ENCODE results near the gene TIMM50. TPM values are rescaled to one million over a fixed set of nuclear protein-coding genes. Genes with fewer than 3 reads are reported as not detected.

Gene TIMM50
- total RNA-seq, 1 donor from 2014 or later = 256 TPM

DNA sequence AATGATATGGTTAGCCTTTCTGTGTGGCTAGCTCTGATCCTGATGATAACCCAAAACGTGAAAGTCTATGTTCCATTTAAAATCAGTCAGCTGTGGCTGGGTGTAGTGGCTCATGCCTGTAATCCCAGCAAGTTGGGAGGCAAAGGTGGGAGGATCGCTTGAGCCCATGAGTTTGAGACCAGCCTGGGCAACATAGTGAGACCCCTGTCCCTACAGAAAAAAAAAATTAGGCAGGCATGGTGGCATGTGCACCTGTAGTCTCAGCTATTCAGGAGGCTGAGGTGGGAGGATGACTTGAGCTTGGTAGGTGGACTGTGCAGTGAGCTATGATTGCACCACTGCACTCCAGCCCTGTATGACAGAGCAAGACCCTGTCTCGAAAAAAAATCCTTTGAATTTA is 53.2 kb downstream of the TIMM50 start:
- H3K4me3 Mint-ChIP-seq (ENCODE audit: unreplicated experiment) = no peak overlapping the region
- H3K9me3 Mint-ChIP-seq (ENCODE audit: unreplicated experiment) = peaks cover 7% of the 10 kb centered on the region
- no peaks in the 10 kb centered on the region for H3K27me3 Mint-ChIP-seq (ENCODE audit: unreplicated experiment)
- peaks cover 6% of the 10 kb centered on the region for H3K4me1 Mint-ChIP-seq (ENCODE audit: low read depth, unreplicated experiment)
- TF ChIP-seq, protein P1, sequence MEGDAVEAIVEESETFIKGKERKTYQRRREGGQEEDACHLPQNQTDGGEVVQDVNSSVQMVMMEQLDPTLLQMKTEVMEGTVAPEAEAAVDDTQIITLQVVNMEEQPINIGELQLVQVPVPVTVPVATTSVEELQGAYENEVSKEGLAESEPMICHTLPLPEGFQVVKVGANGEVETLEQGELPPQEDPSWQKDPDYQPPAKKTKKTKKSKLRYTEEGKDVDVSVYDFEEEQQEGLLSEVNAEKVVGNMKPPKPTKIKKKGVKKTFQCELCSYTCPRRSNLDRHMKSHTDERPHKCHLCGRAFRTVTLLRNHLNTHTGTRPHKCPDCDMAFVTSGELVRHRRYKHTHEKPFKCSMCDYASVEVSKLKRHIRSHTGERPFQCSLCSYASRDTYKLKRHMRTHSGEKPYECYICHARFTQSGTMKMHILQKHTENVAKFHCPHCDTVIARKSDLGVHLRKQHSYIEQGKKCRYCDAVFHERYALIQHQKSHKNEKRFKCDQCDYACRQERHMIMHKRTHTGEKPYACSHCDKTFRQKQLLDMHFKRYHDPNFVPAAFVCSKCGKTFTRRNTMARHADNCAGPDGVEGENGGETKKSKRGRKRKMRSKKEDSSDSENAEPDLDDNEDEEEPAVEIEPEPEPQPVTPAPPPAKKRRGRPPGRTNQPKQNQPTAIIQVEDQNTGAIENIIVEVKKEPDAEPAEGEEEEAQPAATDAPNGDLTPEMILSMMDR (IDR thresholded peaks at IDR 0.05; ENCODE audit: partially characterized antibody, unreplicated experiment) = no peak
- DNase-seq = no peak
- no peak overlapping the region for H3K27ac Mint-ChIP-seq (ENCODE audit: unreplicated experiment)
- H3K36me3 Mint-ChIP-seq (ENCODE audit: unreplicated experiment) = no peaks in the 10 kb centered on the region

DNA sequence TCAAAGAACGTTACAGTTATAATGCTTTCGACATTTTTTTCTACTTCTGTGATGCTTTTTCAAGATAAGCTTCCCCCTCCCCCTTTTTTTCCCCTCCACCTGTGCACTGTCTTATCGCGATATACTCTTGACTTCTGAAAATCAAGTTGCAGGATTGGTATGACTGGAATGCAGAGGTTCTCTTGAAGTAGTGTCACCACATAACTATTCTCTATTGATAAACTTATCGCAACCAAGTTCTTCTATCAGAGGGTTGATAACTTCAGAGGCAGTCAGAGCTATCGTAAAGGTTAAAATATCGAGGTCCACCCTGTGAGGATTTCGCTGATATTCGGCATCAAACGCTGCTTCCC is 58.5 kb downstream of the TIMM50 start:
- H3K27me3 Mint-ChIP-seq (ENCODE audit: unreplicated experiment) = peaks cover 3% of the 10 kb centered on the region
- H3K4me1 Mint-ChIP-seq (ENCODE audit: low read depth, unreplicated experiment) = peaks cover 14% of the 10 kb centered on the region
- peak overlapping the region; percentile 96 for H3K4me3 Mint-ChIP-seq (ENCODE audit: unreplicated experiment)
- peak overlapping the region; percentile 82 for H3K27ac Mint-ChIP-seq (ENCODE audit: unreplicated experiment)
- H3K36me3 Mint-ChIP-seq (ENCODE audit: unreplicated experiment) = no peaks in the 10 kb centered on the region
- DNase-seq = no peak
- TF ChIP-seq, protein P1 (IDR thresholded peaks at IDR 0.05; ENCODE audit: partially characterized antibody, unreplicated experiment) = no peak
- peaks cover 9% of the 10 kb centered on the region for H3K9me3 Mint-ChIP-seq (ENCODE audit: unreplicated experiment)

DNA sequence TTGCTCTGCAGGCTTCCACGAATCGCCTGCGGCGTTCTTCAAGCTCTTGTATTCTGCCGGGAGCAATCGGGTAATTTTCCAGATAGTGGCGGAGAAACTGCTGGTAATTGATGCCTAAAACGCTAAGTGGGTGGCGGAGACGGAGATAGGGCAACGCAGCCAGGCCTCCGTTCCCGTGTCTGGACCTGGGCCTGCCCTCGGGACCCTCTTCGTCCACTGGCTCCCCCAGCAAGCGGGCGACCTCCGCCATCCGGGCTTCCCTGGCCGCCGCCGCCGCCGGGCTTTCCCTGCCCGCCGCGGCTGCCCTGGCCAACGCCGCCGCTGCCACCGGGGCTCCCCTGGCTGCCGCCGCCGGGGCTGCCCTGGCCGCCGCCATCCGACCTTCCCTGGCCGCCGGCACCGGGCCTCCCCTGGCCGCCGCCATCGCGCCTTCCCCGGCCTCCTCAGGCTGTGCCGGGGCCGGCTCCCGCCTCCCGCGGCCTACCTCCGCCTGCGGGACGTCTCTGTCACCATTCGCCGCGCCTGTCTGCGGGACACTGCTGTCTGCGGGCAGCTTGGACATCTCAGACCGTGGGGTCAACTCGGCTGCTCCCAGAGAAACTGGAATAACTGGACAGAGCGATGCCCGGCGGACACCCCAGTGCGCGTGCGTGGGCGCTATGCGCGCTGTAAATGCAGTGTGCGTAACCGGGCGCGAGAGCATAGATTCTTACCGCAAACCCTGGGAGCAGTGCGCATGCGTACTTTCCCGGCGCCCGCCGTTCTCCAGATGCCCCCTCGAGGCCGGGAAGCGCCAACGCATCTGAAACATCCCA is 59.1 kb downstream of the TIMM50 start, which contains the start of gene EID2:
Gene EID2 (minus strand): TSS at position 644 of the 815 bp plus-strand sequence. CDS start 82 bp downstream, at position 562.
- TF ChIP-seq, protein P1 (IDR thresholded peaks at IDR 0.05; ENCODE audit: partially characterized antibody, unreplicated experiment) = peak; percentile 89
- Mint-ChIP-seq H3K4me3 (ENCODE audit: unreplicated experiment) (peak within 1 kb of the TSS; percentile 96), H3K27ac (ENCODE audit: unreplicated experiment) (peak within 1 kb of the TSS; percentile 87), H3K9me3 (ENCODE audit: unreplicated experiment) (peaks cover 9% of the 10 kb centered on the region), H3K27me3 (ENCODE audit: unreplicated experiment) (peaks cover 3% of the 10 kb centered on the region), H3K4me1 (ENCODE audit: low read depth, unreplicated experiment) (peaks cover 14% of the 10 kb centered on the region), H3K36me3 (ENCODE audit: unreplicated experiment) (no peaks in the 10 kb centered on the region)
- peak; percentile 97 for DNase-seq

DNA sequence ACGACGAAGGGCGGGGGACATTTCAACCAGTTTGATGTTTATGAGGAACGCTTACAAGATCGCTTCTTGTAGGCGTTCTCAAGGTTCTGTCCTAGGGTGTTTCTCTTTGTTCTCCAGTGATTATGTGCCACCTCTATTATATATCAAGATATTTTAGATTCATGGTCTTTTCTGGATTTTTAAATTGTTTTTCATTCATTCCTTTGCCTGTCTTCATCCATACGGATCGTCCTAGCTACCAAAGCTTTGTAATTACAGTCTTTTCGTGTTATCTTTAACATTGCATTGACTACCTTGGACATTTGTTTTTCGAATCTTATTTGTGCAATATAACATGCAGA is 59.7 kb downstream of the TIMM50 start:
- Mint-ChIP-seq H3K36me3 (ENCODE audit: unreplicated experiment) (no peaks in the 10 kb centered on the region), H3K4me3 (ENCODE audit: unreplicated experiment) (peak overlapping the region; percentile 94), H3K27me3 (ENCODE audit: unreplicated experiment) (peaks cover 3% of the 10 kb centered on the region), H3K4me1 (ENCODE audit: low read depth, unreplicated experiment) (peaks cover 14% of the 10 kb centered on the region), H3K27ac (ENCODE audit: unreplicated experiment) (peak overlapping the region; percentile 87), H3K9me3 (ENCODE audit: unreplicated experiment) (peaks cover 5% of the 10 kb centered on the region)
- DNase-seq = no peak
- TF ChIP-seq, protein P1 (IDR thresholded peaks at IDR 0.05; ENCODE audit: partially characterized antibody, unreplicated experiment) = peak; percentile 53

Other genes with a start within 250 kb of the TIMM50 start
- not detected for gene IFNL3, start 235.8 kb upstream of the TIMM50 start, total RNA-seq (ENCODE audit: unreplicated experiment)
- gene IFNL4, start 232.0 kb upstream of the TIMM50 start, total RNA-seq (ENCODE audit: unreplicated experiment) = not detected
- not detected for gene IFNL2, start 212.4 kb upstream of the TIMM50 start, total RNA-seq (ENCODE audit: unreplicated experiment)
- gene IFNL1, start 184.4 kb upstream of the TIMM50 start, total RNA-seq (ENCODE audit: unreplicated experiment) = not detected
- gene LRFN1, start 160.0 kb upstream of the TIMM50 start, total RNA-seq (ENCODE audit: unreplicated experiment) = 56.3 TPM
- gene GMFG, start 144.8 kb upstream of the TIMM50 start, total RNA-seq (ENCODE audit: unreplicated experiment) = 1.2 TPM
- 119 TPM for gene SAMD4B, start 138.4 kb upstream of the TIMM50 start, total RNA-seq (ENCODE audit: unreplicated experiment)
- 36.2 TPM for gene PAF1, start 89.7 kb upstream of the TIMM50 start, total RNA-seq (ENCODE audit: unreplicated experiment)
- gene MED29, start 89.5 kb upstream of the TIMM50 start, total RNA-seq (ENCODE audit: unreplicated experiment) = 30.1 TPM
- gene ZFP36, start 74.0 kb upstream of the TIMM50 start, total RNA-seq (ENCODE audit: unreplicated experiment) = 3.1 TPM
- 205 TPM for gene PLEKHG2, start 68.2 kb upstream of the TIMM50 start, total RNA-seq (ENCODE audit: unreplicated experiment)
- 912 TPM for gene RPS16, start 44.9 kb upstream of the TIMM50 start, total RNA-seq (ENCODE audit: unreplicated experiment)
- gene SUPT5H, start 35.3 kb upstream of the TIMM50 start, total RNA-seq (ENCODE audit: unreplicated experiment) = 160 TPM
- gene DLL3, start 18.1 kb downstream of the TIMM50 start, total RNA-seq (ENCODE audit: unreplicated experiment) = 788 TPM
- 9.9 TPM for gene SELENOV, start 34.3 kb downstream of the TIMM50 start, total RNA-seq (ENCODE audit: unreplicated experiment)
- gene EID2B, start 52.0 kb downstream of the TIMM50 start, total RNA-seq (ENCODE audit: unreplicated experiment) = 7.6 TPM
- 20.2 TPM for gene EID2, start 59.3 kb downstream of the TIMM50 start, total RNA-seq (ENCODE audit: unreplicated experiment)
- gene LGALS13, start 121.7 kb downstream of the TIMM50 start, total RNA-seq (ENCODE audit: unreplicated experiment) = not detected
- gene LGALS16, start 175.1 kb downstream of the TIMM50 start, total RNA-seq (ENCODE audit: unreplicated experiment) = not detected
- not detected for gene LGALS14, start 223.6 kb downstream of the TIMM50 start, total RNA-seq (ENCODE audit: unreplicated experiment)